GM03348 (cell line): ENCODE measurements around the gene TYMS.
A peak's percentile ranks its signal among the peaks of the same experiment; 100 is the strongest.

Source experiments
- DNase-seq: peaks from one replicate; pipeline ENCODE4 v3.0.0; 2012; ENCODE audit warnings: low spot score

TYMS gene

GRCh38 chr18:657311-658000 lies at the start of gene TYMS:
TYMS (plus strand) TSS chr18:657653; CDS start chr18:657743, 90 bp downstream.
- DNase-seq: peak; percentile 71

DNA sequence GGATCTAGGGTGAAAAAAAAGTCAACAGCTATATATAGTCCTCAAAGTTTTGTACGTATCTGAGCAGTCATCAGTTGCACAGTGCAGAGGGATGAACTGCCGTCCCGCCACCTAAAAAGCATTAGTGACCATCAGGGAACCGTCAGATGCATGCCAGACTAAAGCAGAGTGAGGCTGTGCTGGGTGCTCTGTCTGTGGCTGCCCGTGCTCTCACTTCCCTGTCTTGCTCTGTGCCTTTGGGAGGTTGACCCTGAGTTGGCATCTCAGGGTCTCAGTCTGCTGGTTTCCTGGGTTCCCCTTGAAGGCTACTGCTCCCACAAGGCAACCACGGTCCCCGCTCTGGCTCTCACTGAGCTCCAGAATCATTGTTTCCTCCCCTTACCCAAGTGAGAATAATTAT lies 49.5 kb upstream of the TYMS start:
- no peak for DNase-seq

GRCh38 chr18:610214-610928 lies 47.1 kb upstream of the TYMS start:
- no peak for DNase-seq

GRCh38 chr18:612156-612555 lies 45.3 kb upstream of the TYMS start:
- DNase-seq: no peak

GRCh38 chr18:614193-614592 lies 43.3 kb upstream of the TYMS start:
- DNase-seq: no peak

- DNase-seq: no peak
Observed at GRCh38 chr18:615092-615521, 42.3 kb upstream of the TYMS start.

- DNase-seq: no peak
Observed at GRCh38 chr18:615773-616172, 41.7 kb upstream of the TYMS start.

DNA sequence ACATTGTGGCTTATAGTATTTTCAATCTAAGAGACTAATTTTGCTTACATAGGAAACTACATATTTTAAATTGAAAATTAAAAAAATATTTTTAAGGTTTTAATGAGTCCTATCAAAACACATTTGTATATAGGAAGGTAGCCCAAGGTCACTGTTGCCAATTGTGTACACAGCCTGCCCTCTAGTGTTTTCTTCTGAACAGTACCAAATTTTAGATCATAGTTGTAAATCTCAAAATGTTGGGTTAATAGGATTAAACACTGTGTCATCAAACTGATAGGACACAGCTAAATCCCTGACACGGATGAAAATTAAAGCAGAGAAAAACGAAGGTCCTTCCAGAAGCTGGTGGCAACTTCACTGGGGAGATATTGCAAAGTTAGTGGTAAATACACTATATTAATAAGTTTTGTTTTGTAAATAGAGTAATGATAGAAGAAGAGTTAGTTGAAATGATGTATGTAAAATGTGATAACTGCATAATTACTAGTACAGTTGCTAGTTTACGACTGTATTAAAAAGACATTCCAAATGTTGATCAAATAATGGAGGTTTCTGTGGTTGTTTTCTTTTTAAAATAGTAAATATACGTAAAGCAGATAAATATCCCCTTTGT lies 41.0 kb upstream of the TYMS start:
- DNase-seq: peak; percentile 69

DNA sequence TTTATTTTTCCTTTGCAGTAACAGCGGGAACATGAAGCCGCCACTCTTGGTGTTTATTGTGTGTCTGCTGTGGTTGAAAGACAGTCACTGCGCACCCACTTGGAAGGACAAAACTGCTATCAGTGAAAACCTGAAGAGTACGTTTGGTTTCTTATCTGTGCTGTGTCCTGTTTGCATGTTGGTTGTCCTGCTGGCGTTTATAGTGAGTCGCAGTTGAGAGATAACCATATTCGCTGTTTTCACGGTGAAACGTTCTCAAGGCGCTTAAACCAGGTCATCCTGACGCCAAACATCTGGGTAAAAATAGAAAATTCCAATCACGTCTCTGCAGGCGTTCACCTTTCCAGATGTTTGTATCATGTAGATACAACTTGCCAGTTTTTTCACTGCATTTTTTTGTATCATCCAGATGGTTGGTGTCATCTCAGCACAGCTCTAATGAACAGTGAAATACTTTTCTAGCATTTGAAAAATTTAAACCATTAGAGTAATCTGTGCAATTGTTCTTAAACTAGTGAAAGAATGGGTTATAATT lies 39.4 kb upstream of the TYMS start:
- DNase-seq: no peak

DNA sequence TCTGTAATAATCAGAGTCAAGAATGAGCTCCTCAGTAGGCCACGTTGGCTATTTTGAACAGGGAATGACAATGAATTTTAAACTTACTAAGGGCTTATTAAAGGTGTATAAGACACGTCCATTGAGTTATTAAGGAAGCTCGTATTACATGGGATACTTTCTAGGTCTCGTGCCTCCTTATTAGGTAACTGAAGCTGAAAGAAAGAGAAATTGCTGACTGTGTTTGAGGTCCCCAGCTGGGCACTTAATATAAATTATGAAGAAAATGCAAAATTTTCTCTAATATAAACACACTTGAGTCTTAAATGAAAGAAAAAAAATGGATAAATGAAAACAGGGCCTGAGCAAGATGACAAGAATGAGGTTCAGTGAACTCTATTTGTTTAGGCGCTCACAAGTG lies 38.8 kb upstream of the TYMS start:
- no peak for DNase-seq

GRCh38 chr18:621291-622043 lies 36.0 kb upstream of the TYMS start:
- DNase-seq: peak; percentile 73

DNA sequence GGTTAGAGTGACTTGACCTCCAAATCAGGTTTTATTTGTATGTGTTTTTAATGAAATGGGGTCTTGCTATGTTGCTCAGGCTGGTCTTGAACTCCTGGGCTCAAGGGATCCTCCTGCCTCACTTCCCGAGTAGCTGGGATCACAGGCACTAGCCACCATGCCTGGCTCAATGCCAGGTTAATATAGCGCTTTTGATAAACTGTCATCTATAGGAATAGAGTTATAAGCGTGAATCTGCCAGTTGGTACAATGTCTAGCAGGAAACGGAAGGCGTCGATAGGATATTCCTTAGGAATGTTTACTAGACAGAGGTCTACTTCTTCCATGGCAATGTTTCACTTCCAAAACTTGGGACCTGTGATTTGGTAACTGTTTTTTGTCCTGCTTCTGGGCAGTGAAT lies 35.2 kb upstream of the TYMS start:
- DNase-seq: no peak

- peak; percentile 78 for DNase-seq
Observed at GRCh38 chr18:623761-624620, 33.5 kb upstream of the TYMS start.

GRCh38 chr18:627231-627630 lies 30.2 kb upstream of the TYMS start:
- DNase-seq: peak; percentile 36

- DNase-seq: no peak
Observed at GRCh38 chr18:629269-630150, 27.9 kb upstream of the TYMS start.

- no peak for DNase-seq
Observed at GRCh38 chr18:631560-631959, 25.9 kb upstream of the TYMS start.

GRCh38 chr18:634551-635045 lies 22.9 kb upstream of the TYMS start:
- no peak for DNase-seq

DNA sequence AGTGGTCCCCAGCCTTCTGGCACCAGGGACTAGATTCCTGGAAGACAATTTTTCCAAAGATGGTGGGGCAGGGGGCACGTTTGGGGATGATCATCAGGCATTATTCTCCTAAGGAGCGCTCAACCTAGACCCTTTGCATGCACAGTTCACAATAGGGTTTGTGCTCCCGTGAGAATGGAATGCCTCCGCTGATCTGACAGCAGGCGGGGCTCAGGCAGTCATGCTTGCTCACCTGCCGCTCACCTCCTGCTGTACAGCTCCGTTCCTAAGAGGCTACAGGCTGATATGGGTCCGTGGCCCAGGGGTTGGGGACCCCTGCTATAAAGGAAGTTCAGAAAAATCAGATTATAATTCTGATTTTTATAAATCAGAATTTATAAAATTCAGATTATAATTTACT lies 22.3 kb upstream of the TYMS start:
- no peak for DNase-seq

- no peak for DNase-seq
Observed at GRCh38 chr18:641224-641623, 16.2 kb upstream of the TYMS start.

DNA sequence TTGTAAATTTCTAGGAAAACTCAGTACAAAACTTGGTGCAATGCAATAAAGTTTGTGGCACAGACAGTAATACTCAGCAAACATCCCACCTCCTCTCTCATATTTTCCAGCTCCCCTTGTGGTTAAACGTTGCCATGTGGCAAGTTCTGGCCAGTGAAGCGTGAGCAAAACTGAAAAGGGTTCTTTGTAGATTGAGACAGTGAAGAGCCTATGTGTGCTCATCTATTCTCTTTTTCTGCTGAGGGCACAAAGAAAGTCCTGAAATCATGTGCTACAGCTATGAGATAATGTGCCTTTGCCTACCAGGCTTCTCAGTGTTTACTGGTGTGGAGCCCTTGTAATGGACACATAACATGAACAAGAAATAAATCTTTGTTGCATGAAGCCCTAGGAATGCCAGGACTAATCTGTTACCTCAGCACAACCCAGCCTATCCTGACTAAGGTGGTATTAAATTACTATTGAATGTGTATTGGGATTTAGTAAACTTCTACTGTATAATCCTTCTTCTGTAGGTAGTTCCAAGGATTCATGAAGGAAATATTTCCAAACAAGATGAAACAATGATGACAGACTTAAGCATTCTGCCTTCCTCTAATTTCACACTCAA lies 13.0 kb upstream of the TYMS start:
- DNase-seq: no peak
